Activated naive CD4-positive, alpha-beta T cell treated with anti-CD3 and anti-CD28 coated beads, Interleukin-2, amount 10 ng/mL, durations not matched to agents 7 days and 5 days (primary cell): ENCODE data around the gene MAMLD1.

Experiments
- CTCF ChIA-PET: fragments of 350-600 bp; sonication (Branson Sonifier 250); formaldehyde crosslinking; loops from one replicate; lab custom pipeline; 2021; ENCODE audit warnings: antibody characterized with exemption; lab: Charles Lee
- DNase-seq: peaks from one replicate; pipeline ENCODE4 v3.0.0-alpha.2; 2020
- H3K27ac Mint-ChIP-seq: one replicate; pipeline ENCODE4 v1.8.0; 2021; ENCODE audit warnings: mild to moderate bottlenecking, moderate library complexity, mixed read lengths
- H3K27me3 Mint-ChIP-seq: one replicate; pipeline ENCODE4 v1.8.0; 2021; ENCODE audit warnings: mild to moderate bottlenecking, mixed read lengths
- H3K36me3 Mint-ChIP-seq: one replicate; pipeline ENCODE4 v1.8.0; 2021; ENCODE audit warnings: mixed read lengths
- H3K4me1 Mint-ChIP-seq: one replicate; pipeline ENCODE4 v1.8.0; 2021; ENCODE audit warnings: mixed read lengths
- H3K4me3 Mint-ChIP-seq: one replicate; pipeline ENCODE4 v1.8.0; 2021; ENCODE audit warnings: mild to moderate bottlenecking, moderate library complexity, mixed read lengths
- H3K9me3 Mint-ChIP-seq: one replicate; pipeline ENCODE4 v1.8.0; 2021; ENCODE audit warnings: mixed read lengths

Gene MAMLD1, protein sequence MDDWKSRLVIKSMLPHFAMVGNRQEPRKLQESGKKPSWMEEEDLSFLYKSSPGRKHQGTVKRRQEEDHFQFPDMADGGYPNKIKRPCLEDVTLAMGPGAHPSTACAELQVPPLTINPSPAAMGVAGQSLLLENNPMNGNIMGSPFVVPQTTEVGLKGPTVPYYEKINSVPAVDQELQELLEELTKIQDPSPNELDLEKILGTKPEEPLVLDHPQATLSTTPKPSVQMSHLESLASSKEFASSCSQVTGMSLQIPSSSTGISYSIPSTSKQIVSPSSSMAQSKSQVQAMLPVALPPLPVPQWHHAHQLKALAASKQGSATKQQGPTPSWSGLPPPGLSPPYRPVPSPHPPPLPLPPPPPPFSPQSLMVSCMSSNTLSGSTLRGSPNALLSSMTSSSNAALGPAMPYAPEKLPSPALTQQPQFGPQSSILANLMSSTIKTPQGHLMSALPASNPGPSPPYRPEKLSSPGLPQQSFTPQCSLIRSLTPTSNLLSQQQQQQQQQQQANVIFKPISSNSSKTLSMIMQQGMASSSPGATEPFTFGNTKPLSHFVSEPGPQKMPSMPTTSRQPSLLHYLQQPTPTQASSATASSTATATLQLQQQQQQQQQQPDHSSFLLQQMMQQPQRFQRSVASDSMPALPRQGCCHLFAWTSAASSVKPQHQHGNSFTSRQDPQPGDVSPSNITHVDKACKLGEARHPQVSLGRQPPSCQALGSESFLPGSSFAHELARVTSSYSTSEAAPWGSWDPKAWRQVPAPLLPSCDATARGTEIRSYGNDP

DNA sequence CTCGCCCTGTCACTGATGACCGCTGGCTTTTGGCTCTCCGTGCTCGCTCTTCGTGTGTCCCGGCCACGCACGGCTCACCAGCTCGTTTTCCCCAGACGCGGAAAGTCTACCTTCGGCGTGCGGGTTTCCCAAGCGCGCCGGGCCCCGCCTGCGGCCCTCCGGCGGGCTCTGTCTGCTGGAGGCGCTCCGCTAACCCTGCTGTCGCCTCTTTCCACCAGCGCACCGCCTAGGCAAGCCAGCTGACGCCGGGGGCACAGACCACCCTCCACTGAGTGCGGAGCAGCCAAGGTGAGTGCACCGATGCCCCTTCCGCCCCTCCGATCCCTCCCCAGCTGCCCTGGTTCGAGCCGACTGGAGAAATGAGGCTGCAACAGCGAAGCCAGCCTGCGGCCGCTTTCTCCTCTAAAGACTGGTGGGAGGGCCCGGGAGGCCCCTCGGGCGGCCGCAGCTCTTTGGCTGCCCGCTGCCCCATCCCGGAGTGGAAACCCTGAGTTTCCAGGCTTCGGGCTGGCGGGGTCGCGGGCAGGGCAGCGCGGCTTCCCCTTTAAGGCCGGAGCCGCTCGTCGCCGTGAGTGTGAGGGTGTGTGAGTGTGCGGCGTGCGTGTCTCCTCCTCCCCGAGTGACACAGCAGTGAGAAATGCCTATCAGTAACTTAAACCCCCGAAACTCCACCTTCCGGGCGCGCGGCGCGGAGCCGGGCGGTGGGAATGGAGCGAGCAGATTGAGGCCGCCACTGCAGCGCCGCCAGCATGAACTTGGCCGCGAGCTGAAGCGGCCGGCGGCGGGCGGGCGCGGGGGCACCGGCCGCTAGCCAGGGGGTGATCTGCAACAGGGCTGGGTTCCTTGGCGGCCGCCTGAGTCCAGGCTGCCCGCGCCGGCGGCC is at the start of gene MAMLD1:
Gene MAMLD1 (plus strand): TSS at position 719 of the 883 bp plus-strand sequence. CDS start 82,200 bp downstream, outside the sequence.
- H3K27ac Mint-ChIP-seq = no peak within 1 kb of the TSS
- H3K27me3 Mint-ChIP-seq = peaks cover 77% of the 10 kb centered on the region
- CTCF ChIA-PET = interaction anchor here (1.0 to 4.9 kb wide), 4 partner anchors 120 to 413 kb away, joined by 3 to 70 read pairs (median 4); no protein-coding TSS in a partner anchor
- peak; percentile 80 for DNase-seq
- no peaks in the 10 kb centered on the region for H3K36me3 Mint-ChIP-seq
- H3K4me1 Mint-ChIP-seq = peaks cover 33% of the 10 kb centered on the region
- H3K9me3 Mint-ChIP-seq = no peaks in the 10 kb centered on the region
- peak within 1 kb of the TSS; percentile 77 for H3K4me3 Mint-ChIP-seq

DNA sequence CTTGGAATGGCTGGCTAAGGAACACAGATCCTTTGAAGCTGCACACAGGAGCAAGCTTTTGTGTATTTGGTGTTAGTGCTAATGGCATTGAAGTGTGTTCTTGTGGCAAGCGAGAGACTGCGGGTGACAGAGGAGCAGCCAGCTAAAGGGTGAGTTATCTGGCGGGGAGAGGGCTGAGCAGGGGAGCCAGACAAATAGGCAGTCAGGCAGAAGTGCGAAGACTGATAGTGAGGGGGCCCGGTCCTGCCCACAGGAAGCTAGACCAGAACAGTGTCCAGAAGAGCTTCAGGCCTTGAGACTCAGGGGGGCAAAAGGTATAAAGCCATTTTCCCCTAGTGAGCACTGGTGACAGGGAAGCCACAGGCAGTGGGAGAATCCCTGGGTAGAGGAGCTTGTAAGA is 49.6 kb upstream of the MAMLD1 start:
- CTCF ChIA-PET = no interaction called here
- no peak overlapping the region for H3K27ac Mint-ChIP-seq
- H3K9me3 Mint-ChIP-seq = no peaks in the 10 kb centered on the region
- peaks cover 2% of the 10 kb centered on the region for H3K4me1 Mint-ChIP-seq
- H3K36me3 Mint-ChIP-seq = no peaks in the 10 kb centered on the region
- H3K27me3 Mint-ChIP-seq = peaks cover 4% of the 10 kb centered on the region
- H3K4me3 Mint-ChIP-seq = no peak overlapping the region
- no peak for DNase-seq

DNA sequence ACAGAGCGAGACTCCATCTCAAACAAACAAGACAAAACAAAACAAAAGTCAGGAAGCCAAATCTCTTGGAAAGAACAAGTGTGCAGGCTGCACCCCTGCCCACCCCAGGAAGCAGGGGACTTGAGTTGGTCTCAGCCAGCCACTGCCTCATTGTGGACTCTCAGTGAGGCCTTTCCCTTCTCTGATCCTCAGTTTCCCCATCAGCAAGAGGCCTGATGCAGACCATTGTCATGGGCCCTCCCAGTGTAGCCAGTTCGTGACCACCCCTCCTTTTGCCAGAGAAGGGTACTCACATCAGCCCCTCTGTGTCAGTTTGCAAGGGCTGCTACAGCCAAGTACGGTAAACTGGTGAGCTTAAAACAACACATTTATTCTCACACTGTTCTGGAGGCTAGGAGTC is 48.9 kb upstream of the MAMLD1 start:
- no peak overlapping the region for H3K27ac Mint-ChIP-seq
- no peak overlapping the region for H3K4me3 Mint-ChIP-seq
- no peaks in the 10 kb centered on the region for H3K4me1 Mint-ChIP-seq
- CTCF ChIA-PET = no interaction called here
- H3K9me3 Mint-ChIP-seq = no peaks in the 10 kb centered on the region
- no peaks in the 10 kb centered on the region for H3K36me3 Mint-ChIP-seq
- no peak for DNase-seq
- peaks cover 4% of the 10 kb centered on the region for H3K27me3 Mint-ChIP-seq

DNA sequence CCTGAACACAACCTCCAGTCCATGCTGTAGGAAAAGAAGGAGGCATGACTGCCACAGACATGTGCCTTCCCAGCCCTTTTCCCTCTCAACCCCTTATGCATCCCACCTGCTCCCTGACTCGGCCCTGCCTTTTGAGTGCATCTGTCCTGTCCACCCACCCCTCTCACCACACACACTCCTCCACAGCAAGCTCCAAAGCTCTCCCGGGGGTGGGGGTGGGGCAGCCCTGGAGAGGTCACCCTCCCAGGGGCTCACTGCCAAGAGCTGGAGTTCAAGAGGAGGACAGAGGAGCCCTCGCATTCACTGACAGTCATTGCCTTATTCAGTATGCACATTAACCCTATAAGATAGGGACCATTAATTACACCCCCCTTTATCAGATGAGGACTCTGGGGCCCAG is 46.6 kb upstream of the MAMLD1 start:
- Mint-ChIP-seq H3K9me3 (no peaks in the 10 kb centered on the region), H3K4me3 (no peak overlapping the region), H3K27me3 (peaks cover 4% of the 10 kb centered on the region), H3K27ac (no peak overlapping the region), H3K4me1 (no peaks in the 10 kb centered on the region), H3K36me3 (no peaks in the 10 kb centered on the region)
- CTCF ChIA-PET = no interaction called here
- DNase-seq = no peak

DNA sequence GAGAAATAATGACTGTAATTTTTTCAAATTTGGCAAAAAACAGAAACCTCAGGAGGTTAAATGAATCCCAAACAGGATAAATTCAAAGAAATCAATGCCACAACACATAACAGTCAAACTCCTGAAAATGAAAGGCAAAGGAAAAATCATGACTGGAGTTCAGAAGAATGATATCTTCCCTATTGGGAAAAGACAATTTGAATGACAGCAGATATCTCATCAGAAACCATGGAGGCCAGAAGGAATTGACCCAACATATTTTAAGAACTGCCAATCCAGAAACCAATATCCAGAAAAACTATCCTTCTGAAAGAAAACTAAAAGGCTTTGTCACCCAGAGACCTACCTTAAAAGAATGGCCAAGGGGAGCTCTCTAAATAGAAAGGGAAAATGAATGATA is 40.1 kb upstream of the MAMLD1 start:
- Mint-ChIP-seq H3K27ac (no peak overlapping the region), H3K4me3 (no peak overlapping the region), H3K36me3 (peaks cover 2% of the 10 kb centered on the region), H3K4me1 (no peaks in the 10 kb centered on the region), H3K9me3 (no peaks in the 10 kb centered on the region), H3K27me3 (peaks cover 4% of the 10 kb centered on the region)
- CTCF ChIA-PET = no interaction called here
- no peak for DNase-seq

DNA sequence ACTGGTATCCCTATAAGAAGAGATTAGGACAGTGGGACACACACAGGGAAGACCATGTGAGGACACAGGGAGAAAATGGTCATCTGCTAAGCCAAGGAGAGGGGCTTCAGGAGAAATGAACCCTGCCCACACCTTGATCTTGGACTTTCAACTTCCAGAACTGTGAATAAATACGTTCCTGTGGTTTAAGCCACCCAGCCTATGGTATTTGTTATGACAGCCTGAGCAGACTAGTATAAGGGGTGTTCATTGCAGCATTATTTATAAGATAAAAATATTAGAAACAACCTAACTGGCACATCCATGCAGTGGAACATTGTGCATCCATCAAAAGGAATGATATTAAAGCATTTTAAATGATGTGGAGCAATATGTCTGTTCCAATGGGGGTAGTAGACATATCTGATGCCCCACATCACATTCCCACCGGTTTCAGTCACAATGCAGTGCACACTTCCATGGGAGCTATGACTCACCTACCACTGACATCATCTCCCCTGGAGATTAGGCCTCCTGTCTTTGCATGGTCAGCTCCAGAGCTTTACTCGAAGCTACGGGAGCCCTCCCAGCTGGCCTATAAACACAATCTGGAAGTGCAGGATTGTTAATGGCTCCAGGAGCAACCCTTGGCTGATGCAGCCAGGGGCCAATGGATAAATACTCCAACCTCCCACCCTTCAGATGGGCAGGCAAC is 38.9 kb upstream of the MAMLD1 start:
- Mint-ChIP-seq H3K4me1 (no peaks in the 10 kb centered on the region), H3K27me3 (peaks cover 11% of the 10 kb centered on the region), H3K36me3 (peaks cover 2% of the 10 kb centered on the region), H3K27ac (no peak overlapping the region), H3K4me3 (no peak overlapping the region), H3K9me3 (no peaks in the 10 kb centered on the region)
- DNase-seq = no peak
- CTCF ChIA-PET = no interaction called here

DNA sequence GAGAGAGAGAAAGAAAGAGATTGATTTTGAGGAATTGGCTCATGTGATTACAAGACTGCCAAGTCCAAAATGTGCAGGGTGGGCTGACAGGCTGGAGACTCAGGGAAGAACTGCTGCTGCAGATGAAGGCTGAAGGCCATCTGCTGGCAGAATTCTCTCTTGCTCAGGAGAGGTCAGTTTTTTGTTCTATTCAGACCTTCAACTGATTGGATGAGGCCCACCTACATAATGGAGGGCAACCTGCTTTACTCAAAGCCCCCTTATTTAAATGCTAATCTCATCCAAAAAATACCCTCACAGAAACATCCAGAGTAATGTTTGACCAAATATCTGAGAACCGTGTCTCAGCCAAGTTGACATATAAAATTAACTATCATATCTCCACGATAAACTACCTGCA is 38.2 kb upstream of the MAMLD1 start:
- H3K27ac Mint-ChIP-seq = no peak overlapping the region
- H3K27me3 Mint-ChIP-seq = peaks cover 14% of the 10 kb centered on the region
- no peak for DNase-seq
- H3K9me3 Mint-ChIP-seq = no peaks in the 10 kb centered on the region
- H3K4me1 Mint-ChIP-seq = no peaks in the 10 kb centered on the region
- H3K4me3 Mint-ChIP-seq = no peak overlapping the region
- CTCF ChIA-PET = no interaction called here
- peaks cover 2% of the 10 kb centered on the region for H3K36me3 Mint-ChIP-seq

DNA sequence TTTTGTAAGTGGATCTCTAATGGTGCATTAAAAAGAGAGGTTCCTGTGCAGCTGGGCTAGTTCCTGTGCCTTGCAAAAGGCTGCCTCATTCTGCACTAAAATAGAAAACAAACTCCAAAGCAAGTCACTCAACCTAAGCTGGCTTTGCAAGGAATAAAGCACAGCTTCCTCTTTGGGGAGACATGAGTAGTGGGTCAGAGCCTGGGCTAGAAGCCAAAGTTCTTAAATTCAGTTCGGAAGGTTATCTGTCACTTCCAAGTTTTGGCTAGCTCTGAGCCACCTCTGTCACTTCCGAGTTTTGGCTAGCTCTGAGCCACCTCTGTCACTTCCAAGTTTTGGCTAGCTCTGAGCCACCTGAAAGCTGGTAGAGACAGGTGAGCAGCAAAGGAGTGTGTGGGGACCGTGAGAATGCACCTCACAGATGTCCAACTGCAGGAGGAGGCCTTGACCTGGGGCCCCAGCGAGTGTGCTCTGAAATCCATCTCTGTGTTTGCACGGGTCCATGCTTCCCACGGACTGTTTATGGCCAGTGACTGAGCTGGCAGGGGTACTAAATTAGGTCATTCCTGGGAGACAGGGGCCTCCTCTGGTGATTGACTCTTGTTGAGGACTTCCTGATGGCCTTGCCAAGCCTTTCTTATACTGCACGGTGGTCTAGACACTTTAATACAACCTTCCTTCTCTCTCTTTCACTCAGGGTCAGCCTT is 36.4 kb upstream of the MAMLD1 start:
- H3K27ac Mint-ChIP-seq = no peak overlapping the region
- DNase-seq = no peak
- peaks cover 14% of the 10 kb centered on the region for H3K27me3 Mint-ChIP-seq
- H3K4me1 Mint-ChIP-seq = no peaks in the 10 kb centered on the region
- no peaks in the 10 kb centered on the region for H3K9me3 Mint-ChIP-seq
- CTCF ChIA-PET = no interaction called here
- no peak overlapping the region for H3K4me3 Mint-ChIP-seq
- H3K36me3 Mint-ChIP-seq = peaks cover 2% of the 10 kb centered on the region

DNA sequence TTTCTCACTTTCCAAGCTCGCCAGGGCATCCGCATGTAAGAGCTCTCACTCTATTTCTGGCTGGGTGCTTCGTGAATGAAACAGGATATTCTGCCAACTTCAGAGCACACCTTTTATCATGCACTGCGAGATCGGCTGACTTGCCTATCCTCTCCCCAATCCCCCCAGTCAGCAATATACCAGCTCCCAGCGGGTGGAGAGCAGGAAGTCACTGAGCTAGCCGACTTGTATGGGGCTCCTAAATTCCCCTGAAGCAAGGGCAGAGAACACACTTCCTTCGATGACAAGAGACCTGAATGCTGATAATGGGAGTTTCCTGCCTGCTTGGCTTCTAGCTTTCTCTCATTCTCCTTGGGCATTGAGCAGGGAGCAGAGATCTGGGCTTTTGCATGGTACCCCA is 33.8 kb upstream of the MAMLD1 start:
- H3K9me3 Mint-ChIP-seq = no peaks in the 10 kb centered on the region
- no peak for DNase-seq
- H3K4me1 Mint-ChIP-seq = peaks cover 11% of the 10 kb centered on the region
- no peak overlapping the region for H3K4me3 Mint-ChIP-seq
- peaks cover 14% of the 10 kb centered on the region for H3K27me3 Mint-ChIP-seq
- no peaks in the 10 kb centered on the region for H3K36me3 Mint-ChIP-seq
- CTCF ChIA-PET = interaction anchor here (1.2 kb wide), 1 partner anchor 36 kb away, joined by 5 read pairs; no protein-coding TSS in a partner anchor
- H3K27ac Mint-ChIP-seq = no peak overlapping the region

DNA sequence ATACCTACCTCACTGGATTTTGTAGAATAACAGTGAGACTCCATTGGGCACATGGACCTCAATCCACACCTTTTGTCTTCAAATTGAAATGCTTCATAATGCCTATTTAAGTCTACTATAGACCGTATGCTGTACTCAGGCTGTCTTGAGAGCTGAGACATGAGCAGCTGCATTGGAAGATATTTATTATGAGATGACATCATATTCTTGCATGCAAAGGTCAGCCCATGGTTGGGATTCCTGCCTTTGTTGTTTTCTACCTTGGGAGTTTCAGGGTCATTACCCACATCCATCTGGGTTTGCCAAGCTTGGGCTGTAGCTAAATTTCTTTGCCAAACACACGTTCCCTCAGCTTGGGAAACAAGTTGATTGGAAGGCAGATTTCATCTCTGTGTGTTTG is 33.2 kb upstream of the MAMLD1 start:
- Mint-ChIP-seq H3K36me3 (no peaks in the 10 kb centered on the region), H3K4me3 (no peak overlapping the region), H3K27ac (no peak overlapping the region), H3K9me3 (no peaks in the 10 kb centered on the region), H3K4me1 (peaks cover 11% of the 10 kb centered on the region), H3K27me3 (peaks cover 14% of the 10 kb centered on the region)
- no peak for DNase-seq
- CTCF ChIA-PET = no interaction called here

DNA sequence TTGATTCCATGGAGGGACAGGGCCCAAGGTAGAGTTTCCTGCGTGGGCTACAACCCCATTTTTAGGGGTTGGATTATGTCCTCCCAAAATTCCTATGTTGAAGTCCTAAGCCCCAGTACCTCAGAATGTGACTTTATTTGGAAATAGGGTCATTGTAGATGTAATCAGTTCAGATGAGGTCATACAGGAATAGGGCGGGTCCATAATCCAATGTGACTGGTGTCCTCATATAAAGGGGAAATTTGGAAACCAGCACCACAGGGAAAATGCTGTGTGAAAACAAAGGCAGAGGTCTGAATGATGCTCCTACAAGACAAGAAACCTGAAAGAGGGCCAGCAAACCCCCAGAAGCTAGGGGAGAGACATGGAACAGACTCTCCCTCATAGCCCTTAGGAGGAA is 31.1 kb upstream of the MAMLD1 start:
- no peak for DNase-seq
- H3K4me1 Mint-ChIP-seq = peaks cover 11% of the 10 kb centered on the region

DNA sequence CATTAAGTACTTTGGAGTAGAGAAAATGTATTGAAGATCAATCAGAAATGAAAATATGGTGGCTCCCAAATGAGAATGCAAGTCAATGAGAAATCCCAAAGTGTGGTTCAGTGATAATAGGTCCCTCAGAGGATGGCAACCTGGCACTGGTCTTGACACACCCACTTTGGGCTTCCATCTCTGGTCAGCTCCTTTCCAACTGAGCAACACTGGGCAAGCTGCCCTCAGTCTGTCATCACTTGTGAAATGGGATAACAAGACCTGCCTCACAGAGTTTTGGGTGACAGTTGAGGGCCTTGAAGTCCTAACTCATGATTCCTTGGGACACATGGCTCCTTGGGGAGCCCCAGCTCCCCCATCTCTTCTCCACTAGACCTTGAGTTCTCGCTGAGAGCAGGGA is 29.0 kb upstream of the MAMLD1 start:
- Mint-ChIP-seq H3K4me3 (no peak overlapping the region), H3K36me3 (no peaks in the 10 kb centered on the region), H3K9me3 (no peaks in the 10 kb centered on the region), H3K4me1 (peaks cover 11% of the 10 kb centered on the region), H3K27me3 (peaks cover 9% of the 10 kb centered on the region), H3K27ac (no peak overlapping the region)
- CTCF ChIA-PET = no interaction called here
- no peak for DNase-seq

More for the DNA sequence above, 31.1 kb upstream of the MAMLD1 start:
- no peak overlapping the region for H3K27ac Mint-ChIP-seq
- H3K9me3 Mint-ChIP-seq = no peaks in the 10 kb centered on the region
- peaks cover 14% of the 10 kb centered on the region for H3K27me3 Mint-ChIP-seq
- CTCF ChIA-PET = no interaction called here
- H3K36me3 Mint-ChIP-seq = no peaks in the 10 kb centered on the region
- no peak overlapping the region for H3K4me3 Mint-ChIP-seq

DNA sequence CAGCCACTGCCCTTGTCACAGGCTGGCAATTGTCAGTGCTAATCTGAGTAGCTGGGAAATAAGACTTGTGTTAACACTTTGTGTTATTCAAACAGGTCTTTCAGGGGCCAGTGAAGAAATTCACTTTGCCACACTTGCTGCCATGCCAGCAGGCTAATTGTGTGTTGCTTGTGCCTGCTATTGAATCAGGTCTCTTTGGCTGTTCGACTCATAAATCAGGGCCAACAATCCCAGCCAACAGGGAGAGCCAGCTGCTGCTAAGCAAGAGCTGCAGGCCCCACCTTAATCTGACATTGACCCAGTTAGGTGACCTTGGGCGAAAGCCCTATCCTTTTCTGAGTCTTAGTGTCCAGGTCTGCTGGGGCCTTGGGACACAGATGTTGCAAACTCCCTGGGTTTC is 28.1 kb upstream of the MAMLD1 start:
- H3K27me3 Mint-ChIP-seq = peaks cover 5% of the 10 kb centered on the region
- H3K9me3 Mint-ChIP-seq = no peaks in the 10 kb centered on the region
- no peak overlapping the region for H3K27ac Mint-ChIP-seq
- CTCF ChIA-PET = no interaction called here
- H3K4me1 Mint-ChIP-seq = peaks cover 11% of the 10 kb centered on the region
- no peak overlapping the region for H3K4me3 Mint-ChIP-seq
- no peaks in the 10 kb centered on the region for H3K36me3 Mint-ChIP-seq
- DNase-seq = no peak
